Measurements from ENCODE around the gene ATAD3A.

- TF ChIP-seq POLR2A (IDR thresholded peaks at IDR 0.05; ENCODE audit: low read length) (no peak), GATA1 (IDR thresholded peaks at IDR 0.05; ENCODE audit: low read depth, low read length) (no peak)
Observed at GRCh38 chr1:1547011-1547410, 35.0 kb downstream of the ATAD3A start.

All from erythroblast (primary cell).